Neural cell (in vitro differentiated cells): Measurements from ENCODE around the gene ZNF407. TPM values are rescaled to one million over a fixed set of nuclear protein-coding genes. Genes with fewer than 3 reads are reported as not detected.

ENCODE experiments used
- H2AFZ ChIP-seq: fragments of 200-600, 300-800 bp; sonication (generic), shearing (Covaris generic); 2 replicates; pipeline ENCODE4 v1.6.0; 2014; ENCODE audit warnings: low read depth, mild to moderate bottlenecking, antibody characterized with exemption, low read length, moderate library complexity
- H3F3A ChIP-seq: fragments of 200-600 bp; shearing (Covaris generic); 2 replicates; pipeline ENCODE4 v1.6.1; 2016; ENCODE audit warnings: mild to moderate bottlenecking, moderate library complexity, mixed read lengths, antibody characterized with exemption, low read length; ENCODE audit not compliant: insufficient read depth, poor library complexity, severe bottlenecking
- H3K27ac ChIP-seq: fragments of 200-600, 300-800 bp; sonication (generic), shearing (Covaris generic); 2 replicates; pipeline ENCODE4 v1.5.1; 2014; ENCODE audit warnings: mild to moderate bottlenecking, low read length, moderate library complexity
- H3K27me3 ChIP-seq: fragments of 300-800, 200-600 bp; sonication (generic), shearing (Covaris generic); 2 replicates; pipeline ENCODE4 v1.6.0; 2014; ENCODE audit warnings: mild to moderate bottlenecking, low read depth, low read length, moderate library complexity; ENCODE audit not compliant: insufficient read depth
- H3K36me3 ChIP-seq: fragments of 300-800, 200-600 bp; sonication (generic), shearing (Covaris generic); 2 replicates; pipeline ENCODE4 v1.5.1; 2014; ENCODE audit warnings: mild to moderate bottlenecking, antibody characterized with exemption, low read length, moderate library complexity; ENCODE audit not compliant: insufficient read depth
- H3K4me2 ChIP-seq: fragments of 300-800, 200-600 bp; sonication (generic), shearing (Covaris generic); 2 replicates; pipeline ENCODE4 v1.6.0; 2014; ENCODE audit warnings: mild to moderate bottlenecking, low read length
- H3K4me3 ChIP-seq: fragments of 300-800, 200-600 bp; sonication (generic), shearing (Covaris generic); 2 replicates; pipeline ENCODE4 v1.5.1; 2014; ENCODE audit warnings: mild to moderate bottlenecking, low read length, moderate library complexity
- H3K79me2 ChIP-seq: fragments of 200-600 bp; shearing (Covaris generic); replicated peaks from 2 replicates; pipeline ENCODE4 v1.6.0; 2014; ENCODE audit warnings: mild to moderate bottlenecking, low read length, moderate library complexity; ENCODE audit not compliant: insufficient read depth
- H3K9ac ChIP-seq: fragments of 300-800, 200-600 bp; sonication (generic), shearing (Covaris generic); 2 replicates; pipeline ENCODE4 v1.6.1; 2016; ENCODE audit warnings: mild to moderate bottlenecking, low read length, mixed read lengths
- H3K9me2 ChIP-seq: fragments of 200-600 bp; shearing (Covaris generic); 2 replicates; pipeline ENCODE4 v1.6.1; 2016; ENCODE audit warnings: mild to moderate bottlenecking, low read length, mixed read lengths; ENCODE audit not compliant: insufficient read depth
- H3K9me3 ChIP-seq: fragments of 200-600, 300-800 bp; sonication (generic), shearing (Covaris generic); 2 replicates; pipeline ENCODE4 v1.6.1; 2016; ENCODE audit warnings: mild to moderate bottlenecking, mixed run types, low read length, moderate library complexity, mixed read lengths
- H4K20me1 ChIP-seq: fragments of 200-600 bp; shearing (Covaris generic); 2 replicates; pipeline ENCODE4 v1.6.1; 2016; ENCODE audit warnings: mild to moderate bottlenecking, mixed run types; ENCODE audit not compliant: insufficient read depth
- CTCF ChIP-seq: fragments of 450-650 bp; IDR thresholded peaks from 2 replicates; pipeline ENCODE4 v1.5.1; 2014; ENCODE audit warnings: antibody characterized with exemption, mild to moderate bottlenecking, moderate library complexity; ENCODE audit not compliant: poor library complexity, severe bottlenecking
- EP300 ChIP-seq: fragments of 450-650 bp; conservative IDR thresholded peaks from 2 replicates; pipeline ENCODE4 v1.6.1; 2014; ENCODE audit warnings: antibody characterized with exemption, mild to moderate bottlenecking, moderate library complexity; ENCODE audit not compliant: poor library complexity, severe bottlenecking
- EZH2 ChIP-seq: fragments of 200-600, 300-800 bp; shearing (Covaris generic), sonication (generic); IDR thresholded peaks from 2 replicates; pipeline ENCODE4 v1.6.1; 2014; ENCODE audit warnings: antibody characterized with exemption, low read length, borderline replicate concordance, mild to moderate bottlenecking; ENCODE audit not compliant: insufficient read depth, poor library complexity, severe bottlenecking
- MXI1 ChIP-seq: fragments of 450-650 bp; conservative IDR thresholded peaks from 2 replicates; pipeline ENCODE4 v1.6.1; 2014; ENCODE audit warnings: antibody characterized with exemption, mild to moderate bottlenecking; ENCODE audit not compliant: poor library complexity, severe bottlenecking
- POLR2AphosphoS5 ChIP-seq: IDR thresholded peaks from 2 replicates; pipeline ENCODE4 v1.6.1; 2012
- RAD21 ChIP-seq: fragments of 450-650 bp; conservative IDR thresholded peaks from 2 replicates; pipeline ENCODE4 v1.6.1; 2014; ENCODE audit warnings: antibody characterized with exemption, mild to moderate bottlenecking, moderate library complexity
- REST ChIP-seq: IDR thresholded peaks from 2 replicates; pipeline ENCODE4 v1.6.1; 2012; ENCODE audit warnings: borderline replicate concordance
- SMC3 ChIP-seq: fragments of 450-650 bp; conservative IDR thresholded peaks from 2 replicates; pipeline ENCODE4 v1.6.1; 2014; ENCODE audit warnings: antibody characterized with exemption, mild to moderate bottlenecking, moderate library complexity; ENCODE audit not compliant: poor library complexity
- TAF1 ChIP-seq: IDR thresholded peaks from 2 replicates; pipeline ENCODE4 v1.6.1; 2012; ENCODE audit warnings: low read depth
- polyA plus RNA-seq: library from polyadenylated mRNA; depleted of rRNA; stranded (reverse); fragments of >200 nt; gene quantifications from 2 replicates; pipeline ENCODE4 v1.2.3, GENCODE V29; 2014

The ZNF407 gene
- polyA plus RNA-seq, 1 donor from 2014 or later = 2.9 TPM

DNA sequence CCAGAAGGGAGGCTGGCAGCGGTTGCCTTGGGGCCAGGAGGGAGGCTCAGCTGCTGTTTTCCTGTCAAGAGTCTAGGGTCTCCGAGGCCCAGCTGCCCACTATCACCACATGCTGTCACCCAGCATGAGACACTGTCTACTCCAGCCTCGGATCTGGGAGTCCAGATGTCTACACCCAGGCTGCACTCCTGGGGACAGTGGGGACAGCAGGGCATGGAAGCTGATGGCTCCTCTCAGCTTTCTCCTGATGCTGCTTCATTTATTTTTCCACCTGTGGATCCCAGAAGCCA lies 477.3 kb downstream of the ZNF407 start:
- Histone ChIP-seq H4K20me1 (no peaks in the 10 kb centered on the region), H3K9ac (no peak overlapping the region), H3K27me3 (no peaks in the 10 kb centered on the region), H3K4me3 (no peak overlapping the region), H3K27ac (no peak overlapping the region), H3K79me2 (no peaks in the 10 kb centered on the region), H3K9me3 (no peaks in the 10 kb centered on the region), H3K36me3 (no peaks in the 10 kb centered on the region), H2AFZ (no peak overlapping the region), H3K4me2 (no peak overlapping the region), H3K9me2 (no peaks in the 10 kb centered on the region), H3F3A (no peaks in the 10 kb centered on the region)
- TF ChIP-seq SMC3 (no peak), REST (no peak), TAF1 (no peak), RAD21 (no peak), CTCF (no peak), MXI1 (no peak), EP300 (no peak), EZH2 (no peak), POLR2AphosphoS5 (no peak)

GRCh38 chr18:75075429-75075841 lies 477.8 kb downstream of the ZNF407 start:
- no peak overlapping the region for H2AFZ ChIP-seq
- no peaks in the 10 kb centered on the region for H4K20me1 ChIP-seq
- no peak overlapping the region for H3K4me3 ChIP-seq
- no peak overlapping the region for H3K4me2 ChIP-seq
- no peak overlapping the region for H3K27ac ChIP-seq
- TF ChIP-seq EZH2 = no peak
- H3F3A ChIP-seq = no peaks in the 10 kb centered on the region
- no peaks in the 10 kb centered on the region for H3K36me3 ChIP-seq
- H3K9me2 ChIP-seq = no peaks in the 10 kb centered on the region
- H3K27me3 ChIP-seq = no peaks in the 10 kb centered on the region
- H3K79me2 ChIP-seq = no peaks in the 10 kb centered on the region
- no peak overlapping the region for H3K9ac ChIP-seq
- H3K9me3 ChIP-seq = no peaks in the 10 kb centered on the region

- no peaks in the 10 kb centered on the region for H3F3A ChIP-seq
- no peak overlapping the region for H3K9ac ChIP-seq
- H3K9me2 ChIP-seq = no peaks in the 10 kb centered on the region
- no peaks in the 10 kb centered on the region for H3K79me2 ChIP-seq
- TF ChIP-seq POLR2AphosphoS5 (no peak), MXI1 (no peak), RAD21 (no peak), TAF1 (no peak), SMC3 (no peak), EP300 (no peak), CTCF (no peak), REST (no peak), EZH2 (no peak)
- H3K27ac ChIP-seq = no peak overlapping the region
- H3K36me3 ChIP-seq = no peaks in the 10 kb centered on the region
- no peak overlapping the region for H3K4me3 ChIP-seq
- H4K20me1 ChIP-seq = no peaks in the 10 kb centered on the region
- no peaks in the 10 kb centered on the region for H3K27me3 ChIP-seq
- no peak overlapping the region for H2AFZ ChIP-seq
- H3K4me2 ChIP-seq = no peak overlapping the region
- no peaks in the 10 kb centered on the region for H3K9me3 ChIP-seq
Observed at GRCh38 chr18:75076286-75076685, 478.6 kb downstream of the ZNF407 start.
